GM20431 (cell line): ENCODE measurements around the gene SEZ6L.

Experiments used
- in situ Hi-C: fragments of 300-500 bp; cut with MseI, MboI; formaldehyde crosslinking; loops from one replicate; pipeline ENCODE4 v1.15.0; 2020; ENCODE audit warnings: low sequenced_read_pairs; ENCODE audit not compliant: unreplicated experiment

The SEZ6L gene

DNA sequence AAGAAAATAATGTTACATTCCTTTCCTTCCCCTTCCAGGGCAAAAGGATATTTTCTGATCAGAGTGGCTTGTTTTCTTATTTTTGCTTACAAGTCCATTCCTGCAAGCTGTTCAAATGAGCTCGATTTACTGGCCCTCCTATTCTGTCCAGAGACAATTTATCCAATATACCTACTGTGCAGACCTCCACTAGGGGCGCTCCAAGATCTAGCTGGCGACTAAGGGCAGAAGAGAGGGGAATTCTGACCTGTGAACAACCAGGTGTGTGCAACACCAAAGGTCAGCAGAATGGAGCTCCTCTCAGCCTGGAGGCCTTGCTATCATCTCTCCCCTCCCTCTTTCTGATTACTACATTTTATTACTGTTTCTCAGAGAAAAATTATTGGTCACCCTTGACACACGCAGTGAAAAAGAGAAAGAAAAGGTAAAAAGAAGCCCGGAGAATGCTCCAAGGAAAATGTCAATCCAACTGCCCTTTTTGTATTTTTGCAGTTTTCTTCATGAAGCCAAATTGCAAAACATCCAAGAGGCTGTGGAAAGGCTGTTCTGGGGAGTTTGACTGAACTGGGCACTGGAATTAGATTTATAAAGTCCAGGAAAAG is 3.2 kb downstream of the SEZ6L start:
- in situ Hi-C loops, result no loop called here

- in situ Hi-C loops, result no loop called here
Measured at GRCh38 chr22:26174280-26174679, 5.0 kb downstream of the SEZ6L start.

DNA sequence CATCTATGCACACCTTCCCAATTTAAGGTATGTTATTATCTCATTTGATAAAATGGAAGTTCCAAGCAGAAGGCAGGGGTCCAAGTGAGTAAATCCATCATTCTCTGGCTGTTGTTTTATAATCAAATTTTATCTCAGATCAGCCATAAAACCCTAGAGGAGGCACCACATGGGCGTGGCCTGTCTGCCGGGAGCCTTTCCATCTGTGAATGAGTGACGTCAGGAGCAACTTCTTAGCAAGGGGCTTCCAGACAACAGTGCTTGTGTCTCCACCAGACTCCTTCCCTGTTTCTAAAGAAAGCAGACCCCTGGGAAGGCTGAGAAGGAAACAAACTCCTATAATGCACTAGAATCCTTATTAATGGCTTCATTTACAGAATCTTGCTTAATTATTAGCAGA is 13.5 kb downstream of the SEZ6L start:
- in situ Hi-C loops, result no loop called here

DNA sequence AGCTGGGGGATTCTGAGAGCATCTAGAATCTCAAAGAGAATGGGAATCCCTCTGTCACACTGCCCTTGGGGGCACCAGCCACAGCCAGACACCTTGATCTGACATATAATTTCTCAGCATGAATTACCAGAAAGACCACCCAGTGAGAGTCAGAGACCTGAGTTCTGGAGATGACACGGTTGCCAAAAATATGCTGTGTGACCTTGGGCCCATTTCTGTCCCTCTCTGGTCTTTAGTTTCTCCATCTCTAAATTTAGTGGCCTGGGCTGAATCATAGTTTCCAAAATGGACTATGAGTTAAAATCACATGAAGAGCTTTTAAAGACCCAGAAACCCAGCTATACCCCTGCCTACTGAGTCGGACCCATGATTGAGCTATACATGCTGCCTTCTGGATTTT is 15.9 kb downstream of the SEZ6L start:
- in situ Hi-C loops, result no loop called here

DNA sequence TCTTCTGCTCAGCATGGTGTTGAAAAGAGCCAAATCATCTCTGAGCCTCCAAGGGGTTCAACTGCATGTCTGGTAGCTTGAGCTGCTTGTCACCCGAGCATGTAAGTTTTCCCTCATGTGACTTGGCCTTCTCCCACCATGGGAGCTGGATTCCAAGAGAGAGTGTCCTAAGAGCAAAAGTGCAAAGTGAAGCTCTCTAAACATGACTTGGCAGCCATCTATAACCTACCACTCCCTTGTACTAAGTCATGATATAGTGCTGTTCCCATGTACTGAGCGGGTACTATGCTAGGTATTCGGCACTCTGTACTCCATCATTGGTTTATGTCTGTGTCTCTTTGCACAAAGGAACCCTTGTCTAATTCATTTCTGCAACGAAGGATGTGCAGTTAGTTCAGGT is 19.1 kb downstream of the SEZ6L start:
- in situ Hi-C loops, result no loop called here

DNA sequence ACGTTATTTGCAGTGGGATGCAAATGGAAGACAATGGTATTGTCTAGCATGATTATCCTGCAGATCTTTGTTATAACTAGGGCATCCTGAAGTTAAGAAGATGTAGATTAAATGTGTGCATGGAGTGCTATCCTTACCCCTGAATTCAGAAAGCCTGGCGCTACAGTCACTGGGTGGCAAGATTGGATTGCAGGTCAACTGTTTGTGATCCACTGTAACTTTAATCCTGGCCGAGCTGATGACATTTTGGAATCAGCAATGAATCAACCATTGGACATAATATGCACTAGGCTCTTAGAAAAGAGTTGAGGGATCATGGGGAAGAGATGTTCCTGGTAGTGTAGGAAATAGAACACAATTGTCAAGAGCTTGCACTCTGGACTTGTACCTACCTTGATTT is 25.1 kb downstream of the SEZ6L start:
- in situ Hi-C loops, result no loop called here

DNA sequence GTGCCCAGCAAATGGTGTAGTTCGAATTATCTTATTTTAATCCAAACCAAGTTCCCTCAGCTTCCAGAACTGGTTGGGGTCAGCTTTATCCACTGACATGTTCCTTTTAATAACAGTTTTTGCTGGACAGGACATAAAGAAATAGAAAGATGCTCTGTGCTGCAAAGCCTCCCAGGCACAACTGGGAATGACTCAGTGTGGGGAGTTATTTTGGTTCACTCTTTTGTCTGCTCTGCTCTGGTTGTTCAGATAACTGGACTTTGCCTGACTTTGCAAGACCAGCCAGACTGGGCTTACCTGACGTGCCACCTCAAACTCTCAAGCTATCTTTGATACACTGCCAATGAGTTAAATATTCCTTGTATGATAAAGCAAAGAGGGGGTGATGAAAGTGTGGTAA is 25.6 kb downstream of the SEZ6L start:
- in situ Hi-C loops, result no loop called here

DNA sequence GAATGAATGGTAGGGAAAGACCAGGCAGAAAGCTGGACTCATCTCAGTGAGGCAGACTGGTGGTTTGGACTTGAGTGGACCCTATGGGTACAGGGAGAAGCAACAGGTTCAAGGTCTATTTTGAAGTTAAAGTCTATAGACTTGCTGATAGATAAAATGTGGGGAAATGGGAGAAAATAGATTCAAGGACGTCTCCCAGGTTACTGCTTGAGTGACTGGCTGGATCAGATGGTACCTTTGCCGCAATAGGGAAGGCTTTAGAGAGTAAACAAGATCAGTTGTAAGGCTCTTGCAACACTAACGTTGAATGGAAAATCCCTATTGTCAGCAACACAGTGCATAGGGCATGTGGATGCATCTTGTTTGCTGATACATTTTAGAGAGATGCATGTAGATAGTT is 27.4 kb downstream of the SEZ6L start:
- in situ Hi-C loops, result no loop called here

- in situ Hi-C loops, result no loop called here
Measured at GRCh38 chr22:26197425-26197824, 28.2 kb downstream of the SEZ6L start.

DNA sequence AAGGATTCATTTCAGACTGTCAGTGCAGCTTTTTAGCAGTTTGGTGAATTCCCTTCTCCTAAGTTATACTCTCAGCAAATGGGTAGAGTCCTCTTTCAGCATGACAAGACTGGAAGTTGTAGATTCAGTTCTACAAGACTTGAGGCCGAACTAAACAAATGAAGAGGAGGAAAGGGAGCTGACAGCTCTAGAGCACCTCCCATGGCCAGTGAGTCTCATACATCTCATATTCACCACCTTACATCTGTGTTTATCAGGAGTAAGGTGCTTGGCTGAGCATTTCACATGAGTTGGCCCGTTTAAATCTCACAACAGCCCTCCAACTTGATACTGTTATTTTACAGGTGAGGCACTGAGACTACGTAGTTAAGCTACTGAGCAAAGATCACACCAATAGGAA is 30.4 kb downstream of the SEZ6L start:
- in situ Hi-C loops, result no loop called here

DNA sequence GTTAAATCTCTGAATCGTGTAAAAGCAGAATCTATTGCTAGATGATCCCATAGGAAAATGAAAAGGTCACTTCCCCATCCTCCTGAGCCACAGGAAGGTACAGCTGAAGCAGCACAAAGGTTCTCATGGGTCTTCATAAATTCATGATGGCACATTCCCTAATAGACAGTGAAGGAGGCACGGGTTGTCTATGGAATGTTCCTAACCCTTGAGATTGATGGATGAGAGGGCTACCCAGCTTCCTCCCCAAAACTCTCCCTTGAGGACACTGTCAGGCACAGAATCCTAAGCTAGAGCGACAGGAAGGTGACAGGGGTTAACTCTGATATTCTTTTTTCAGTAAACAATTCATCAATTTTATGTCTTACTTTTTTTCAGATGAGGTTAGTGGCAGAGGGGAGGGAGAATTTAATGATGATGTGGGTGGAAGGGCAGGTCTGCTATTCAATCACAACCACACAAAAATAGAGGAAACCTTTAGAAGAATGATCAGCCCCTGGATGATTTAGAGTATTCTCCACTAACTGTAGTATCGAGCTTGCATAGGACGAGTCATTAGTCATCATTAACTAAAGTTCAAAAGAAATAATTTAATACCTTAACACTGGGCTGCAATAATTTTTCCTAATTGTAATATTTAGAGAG is 33.1 kb downstream of the SEZ6L start:
- in situ Hi-C loops, result no loop called here

- in situ Hi-C loops, result no loop called here
Measured at GRCh38 chr22:26205494-26205893, 36.2 kb downstream of the SEZ6L start.

- in situ Hi-C loops, result no loop called here
Measured at GRCh38 chr22:26210334-26210733, 41.1 kb downstream of the SEZ6L start.

DNA sequence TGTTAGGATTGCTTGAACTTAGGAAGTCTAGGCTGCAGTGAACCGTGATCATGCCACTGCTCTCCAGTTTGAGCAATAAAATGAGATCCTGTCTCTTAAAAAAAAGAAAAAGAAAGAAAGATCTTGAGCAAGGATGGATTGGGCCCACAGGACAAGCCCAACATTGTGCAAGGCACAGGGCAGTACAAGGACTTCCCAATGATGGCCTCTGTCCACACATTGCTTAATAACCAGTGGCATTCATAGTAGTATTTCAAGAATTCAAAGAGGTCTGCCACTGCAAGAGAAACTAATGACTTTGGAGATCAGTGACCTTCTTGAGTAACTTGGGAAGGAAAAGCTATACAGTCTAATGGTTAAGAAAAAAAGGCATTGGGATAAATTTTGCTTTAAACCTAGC is 44.6 kb downstream of the SEZ6L start:
- in situ Hi-C loops, result no loop called here

GRCh38 chr22:26214466-26214865 is 45.2 kb downstream of the SEZ6L start:
- in situ Hi-C loops, result no loop called here

DNA sequence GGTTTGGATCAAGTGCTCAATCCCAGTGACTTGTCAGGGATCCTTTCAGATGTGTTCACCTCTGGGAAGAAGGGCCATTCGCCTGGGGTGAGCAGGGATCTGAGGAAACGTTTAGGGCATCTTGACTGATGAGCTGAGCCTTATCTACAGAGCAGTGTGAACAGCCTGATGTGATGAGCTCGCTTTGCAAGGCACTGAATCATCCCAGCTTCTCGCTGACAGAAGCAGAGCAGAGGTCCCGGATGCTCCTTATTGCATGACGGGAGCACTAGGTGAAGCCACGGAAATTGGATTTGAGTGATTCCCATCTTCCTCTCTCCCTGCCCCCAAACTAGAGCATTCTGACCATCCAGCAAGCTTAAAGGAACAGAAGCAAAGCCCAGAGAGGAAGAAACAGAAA is 46.5 kb downstream of the SEZ6L start:
- in situ Hi-C loops, result no loop called here

GRCh38 chr22:26225207-26225606 is 55.9 kb downstream of the SEZ6L start:
- in situ Hi-C loops, result no loop called here

DNA sequence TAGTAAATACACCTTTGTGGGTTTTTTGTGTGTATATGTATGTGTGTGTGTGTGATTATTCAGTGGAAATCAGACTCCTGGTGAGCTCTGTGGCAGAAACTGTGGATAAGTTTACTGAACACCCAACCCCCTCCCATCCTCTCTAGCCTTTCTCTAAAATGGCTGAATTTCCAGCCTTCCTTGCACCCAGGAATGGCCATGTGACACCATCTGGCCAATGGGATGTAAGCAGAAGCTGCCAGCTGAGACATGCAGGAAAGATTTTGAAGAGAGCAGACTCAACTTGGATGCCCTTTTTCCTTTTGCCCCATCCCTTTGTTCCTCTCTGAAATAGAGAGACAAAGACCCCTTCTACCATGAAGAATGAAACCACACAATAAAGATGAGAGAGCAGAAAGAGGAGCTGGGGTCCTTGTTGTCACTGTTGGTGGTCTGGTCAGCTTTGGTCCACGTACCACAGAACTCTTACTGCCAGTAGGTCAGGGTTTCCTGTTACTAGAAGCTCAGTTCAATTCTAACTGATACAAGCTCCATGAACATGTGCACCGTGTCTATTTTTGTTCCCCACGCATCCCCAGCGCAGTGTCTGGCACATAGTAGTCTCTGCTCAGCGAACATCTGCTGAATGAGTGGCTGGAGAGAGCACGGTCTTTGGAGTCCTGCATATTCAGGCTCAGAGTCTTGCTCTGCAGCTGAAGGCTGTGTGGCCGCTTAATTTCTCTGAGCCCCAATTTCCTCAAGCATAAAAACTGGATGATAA is 57.5 kb downstream of the SEZ6L start:
- in situ Hi-C loops, result no loop called here

GRCh38 chr22:26229910-26230309 is 60.6 kb downstream of the SEZ6L start:
- in situ Hi-C loops, result no loop called here

DNA sequence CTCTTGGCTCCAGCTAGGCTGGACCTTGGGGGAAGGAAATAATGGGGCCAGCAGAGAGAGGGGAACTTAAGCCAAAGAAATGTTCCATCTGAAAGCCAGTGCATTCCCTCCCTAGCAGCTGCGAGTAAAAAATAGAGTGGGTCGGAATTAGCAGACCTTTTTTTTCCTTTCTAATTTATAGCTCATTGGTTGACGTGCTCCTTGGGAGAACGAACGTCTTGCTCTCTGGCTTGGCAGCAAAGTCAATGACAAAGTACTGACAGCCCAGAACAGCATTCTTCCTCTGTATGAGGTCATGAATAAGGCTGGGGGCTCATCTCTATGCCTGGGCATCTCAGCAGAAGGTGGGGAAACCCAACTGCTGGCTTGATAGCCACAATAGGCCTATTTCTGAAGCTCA is 65.0 kb downstream of the SEZ6L start:
- in situ Hi-C loops, result no loop called here

DNA sequence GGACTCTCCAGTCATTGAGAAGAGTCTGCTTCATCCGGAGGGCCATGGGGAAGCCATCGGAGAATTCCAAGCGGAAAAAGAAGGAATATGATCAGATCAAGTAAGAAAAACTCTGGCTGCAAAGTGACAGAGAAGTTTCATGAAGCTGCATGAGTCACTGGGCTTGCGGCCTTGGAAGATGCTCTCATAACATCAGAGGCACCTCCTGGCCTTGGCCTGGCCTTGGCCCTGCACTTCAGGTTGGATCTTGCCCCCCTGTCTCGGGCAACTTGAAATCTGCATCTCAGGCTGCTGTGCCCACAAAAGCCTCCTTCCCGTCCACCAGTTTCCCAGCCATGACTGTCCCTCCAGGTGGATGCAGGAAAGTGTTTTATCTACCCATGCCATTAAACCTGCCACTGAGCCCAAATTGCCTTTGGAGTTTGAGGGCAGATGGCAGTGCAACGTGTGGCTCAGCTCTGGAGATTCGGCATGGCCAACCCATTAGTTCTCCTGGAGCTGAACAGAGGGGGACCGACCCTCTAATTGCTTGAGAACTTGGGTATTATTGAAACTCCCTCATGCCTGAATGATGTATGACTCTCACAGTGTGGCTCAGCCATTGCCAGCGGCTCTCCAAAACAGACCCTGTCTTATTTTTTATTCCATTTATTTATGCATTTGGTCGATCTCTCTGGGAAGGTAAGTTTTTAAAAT is 66.7 kb downstream of the SEZ6L start:
- in situ Hi-C loops, result no loop called here
